Endometrium (tissue), 2 donors: ENCODE data around the gene CNTNAP5.

Source experiments
- FAIRE-seq: peaks from 2 replicates; lab custom pipeline; 2012; peaks lifted over from hg19 to GRCh38; lab: Jason Lieb, UNC
- donor health status: control.
- donor health status: control.

Gene CNTNAP5

GRCh38 chr2:124159166-124159565 is 134.1 kb downstream of the CNTNAP5 start:
- no peak for FAIRE-seq

- no peak for FAIRE-seq
These were observed 136.5 kb downstream of the CNTNAP5 start for GRCh38 chr2:124161542-124161941.

DNA sequence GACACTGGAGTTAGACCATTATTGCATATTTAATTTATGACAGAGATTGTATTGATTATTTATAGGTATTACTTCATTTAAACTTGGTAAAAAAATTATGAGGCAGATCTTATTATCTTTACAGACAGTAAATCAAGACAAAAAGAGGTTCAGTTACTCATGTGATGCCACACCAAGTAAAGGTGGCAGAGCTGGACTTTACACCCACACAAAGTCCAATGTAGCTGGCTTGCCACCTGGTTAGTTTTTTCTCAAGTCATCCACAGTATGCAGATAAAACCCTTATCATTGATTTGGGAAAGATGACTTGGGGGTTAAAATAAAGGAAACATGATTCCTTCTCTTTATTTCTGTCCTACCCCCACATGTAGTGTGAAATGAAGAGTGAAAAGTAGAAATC is 137.2 kb downstream of the CNTNAP5 start:
- no peak for FAIRE-seq

DNA sequence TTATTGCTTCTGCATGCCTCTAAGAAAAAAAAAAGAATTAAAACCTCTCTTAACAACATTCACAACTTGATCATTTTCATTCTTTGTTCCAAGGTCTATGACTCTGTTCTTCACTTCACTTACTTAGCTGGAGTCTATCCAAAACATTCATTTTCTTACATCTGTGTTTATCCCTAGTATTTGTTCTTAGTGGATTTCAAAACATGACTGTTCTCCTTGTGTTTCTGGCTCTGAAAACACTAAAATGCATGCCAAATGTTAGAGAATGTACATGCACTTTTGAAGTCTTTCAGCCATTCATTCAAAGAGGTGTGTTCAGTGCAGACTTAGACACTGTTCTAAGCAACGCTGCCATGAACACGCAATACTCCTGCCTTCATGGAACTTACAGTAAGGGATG is 138.8 kb downstream of the CNTNAP5 start:
- peak; percentile 98 for FAIRE-seq

DNA sequence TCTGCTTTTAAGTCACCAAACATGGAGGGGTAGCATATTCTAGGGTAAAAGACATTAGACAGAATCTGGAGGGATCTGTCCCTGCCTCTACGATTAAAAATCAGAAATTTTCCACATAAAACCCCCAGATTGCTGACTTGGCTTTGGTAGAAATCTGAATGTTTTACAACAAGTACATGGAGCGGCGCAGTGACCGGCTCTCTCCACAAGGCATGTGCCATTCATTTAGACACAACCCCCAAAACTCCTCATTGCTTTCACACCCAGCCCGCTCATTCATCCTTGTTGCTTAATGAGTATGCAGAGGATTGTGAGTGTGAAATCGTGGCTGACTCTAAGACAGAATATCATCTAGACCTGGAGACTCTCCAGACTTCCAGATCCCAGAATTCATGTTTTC is 140.6 kb downstream of the CNTNAP5 start:
- FAIRE-seq = no peak

GRCh38 chr2:124171472-124172063 is 146.5 kb downstream of the CNTNAP5 start:
- FAIRE-seq = no peak

DNA sequence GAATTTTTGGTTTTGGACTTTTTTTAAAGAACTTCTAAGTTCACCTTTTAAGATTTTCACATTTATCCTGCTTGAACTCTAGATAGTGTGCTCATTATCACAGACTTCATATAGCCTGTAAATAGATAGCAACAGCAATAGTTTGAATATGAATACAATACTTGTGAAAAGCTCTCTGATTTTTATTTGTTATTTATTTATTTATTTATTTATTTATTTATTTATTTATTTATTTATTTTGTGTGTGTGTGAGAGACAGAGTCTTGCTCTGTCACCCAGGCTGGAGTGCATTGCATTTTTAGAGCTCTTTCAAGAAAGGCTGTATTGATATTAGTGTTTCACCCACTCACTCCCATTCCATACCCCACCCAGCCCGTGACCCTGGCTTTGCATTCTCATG is 153.6 kb downstream of the CNTNAP5 start:
- no peak for FAIRE-seq

DNA sequence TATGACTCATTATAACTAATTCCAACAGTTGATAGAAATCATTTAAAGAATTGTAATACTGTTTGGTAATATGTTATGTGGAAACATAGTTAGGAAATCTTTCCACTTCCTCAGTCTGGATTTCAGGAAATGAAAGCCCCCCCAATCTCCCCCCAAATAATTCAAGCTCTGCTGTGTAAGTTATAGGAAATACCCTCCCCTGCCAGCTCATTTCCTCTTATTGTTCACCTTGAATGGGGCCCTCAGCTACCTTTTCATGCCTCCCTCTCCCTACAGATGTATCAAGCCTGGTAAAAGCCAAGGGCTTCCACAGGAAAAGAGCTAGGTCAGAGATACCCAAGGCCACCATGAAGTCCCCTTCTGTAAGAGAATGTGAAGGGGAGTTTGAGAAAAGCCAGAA is 155.5 kb downstream of the CNTNAP5 start:
- FAIRE-seq = no peak

- no peak for FAIRE-seq
These were observed 161.7 kb downstream of the CNTNAP5 start for GRCh38 chr2:124186801-124187200.

GRCh38 chr2:124187948-124188347 is 162.9 kb downstream of the CNTNAP5 start:
- no peak for FAIRE-seq

GRCh38 chr2:124193706-124194105 is 168.6 kb downstream of the CNTNAP5 start:
- FAIRE-seq = no peak

DNA sequence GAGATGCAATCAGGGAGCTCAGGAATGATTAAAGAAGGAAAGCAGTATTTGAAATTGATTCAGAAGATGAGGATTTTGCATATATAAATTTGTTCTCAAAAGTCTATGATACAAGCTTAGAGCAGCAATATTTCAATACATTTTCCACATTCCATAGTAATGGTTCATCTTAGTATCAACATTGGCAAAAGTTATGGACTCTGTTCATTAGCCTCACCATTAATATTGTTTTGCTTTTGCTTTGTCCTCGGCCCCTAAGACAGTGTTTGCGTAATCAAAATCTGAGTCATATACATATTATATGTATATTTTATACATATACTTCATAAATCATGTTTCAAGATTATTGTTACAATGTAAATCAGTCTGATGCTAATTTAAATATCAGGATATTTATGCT is 176.6 kb downstream of the CNTNAP5 start:
- FAIRE-seq = no peak

DNA sequence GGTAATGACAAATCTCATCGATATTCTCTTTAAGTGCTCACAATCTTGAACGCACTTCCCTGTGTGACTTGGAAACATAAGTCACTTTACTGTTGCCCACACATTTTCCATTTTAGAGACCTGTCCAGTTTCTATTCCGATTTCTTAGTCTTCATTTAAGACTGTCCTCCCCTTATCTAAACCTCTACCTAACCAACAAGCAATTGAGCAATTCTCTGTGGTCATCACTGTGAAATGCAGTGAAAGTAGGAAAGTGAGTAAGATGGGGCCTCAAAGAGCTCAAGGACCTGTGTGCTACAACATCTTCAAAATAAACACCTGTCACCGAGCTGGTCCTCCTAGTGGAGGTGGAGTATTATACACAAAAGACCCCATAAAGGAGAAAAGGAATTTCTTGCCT is 184.4 kb downstream of the CNTNAP5 start:
- no peak for FAIRE-seq

- no peak for FAIRE-seq
These were observed 186.4 kb downstream of the CNTNAP5 start for GRCh38 chr2:124211461-124211860.

GRCh38 chr2:124213977-124214587 is 189.0 kb downstream of the CNTNAP5 start:
- FAIRE-seq = no peak

DNA sequence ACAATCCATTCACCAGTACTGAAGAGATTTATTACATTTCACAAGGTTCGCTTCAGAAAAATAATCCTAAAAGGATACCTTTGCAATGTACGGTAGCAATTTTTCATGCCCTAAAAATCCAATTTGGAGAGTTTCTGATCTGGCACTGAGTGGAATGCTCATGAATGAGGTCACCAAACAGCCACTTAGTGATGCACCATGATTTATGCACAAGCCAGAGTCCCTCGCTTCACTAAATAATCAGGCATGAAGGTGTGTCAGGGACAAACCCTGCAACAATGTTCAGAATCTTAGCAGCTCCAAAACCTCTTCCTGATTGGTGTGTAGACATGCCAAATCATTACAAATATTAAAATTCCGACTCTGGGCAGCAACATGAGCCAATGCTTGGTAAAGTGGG is 221.1 kb downstream of the CNTNAP5 start:
- FAIRE-seq = no peak

GRCh38 chr2:124248386-124248785 is 223.3 kb downstream of the CNTNAP5 start:
- FAIRE-seq = no peak

GRCh38 chr2:124250433-124250832 is 225.3 kb downstream of the CNTNAP5 start:
- FAIRE-seq = no peak

GRCh38 chr2:124254621-124255020 is 229.5 kb downstream of the CNTNAP5 start:
- no peak for FAIRE-seq

- no peak for FAIRE-seq
These were observed 232.0 kb downstream of the CNTNAP5 start for GRCh38 chr2:124257120-124257519.

GRCh38 chr2:124258140-124258880 is 233.2 kb downstream of the CNTNAP5 start:
- FAIRE-seq = no peak

DNA sequence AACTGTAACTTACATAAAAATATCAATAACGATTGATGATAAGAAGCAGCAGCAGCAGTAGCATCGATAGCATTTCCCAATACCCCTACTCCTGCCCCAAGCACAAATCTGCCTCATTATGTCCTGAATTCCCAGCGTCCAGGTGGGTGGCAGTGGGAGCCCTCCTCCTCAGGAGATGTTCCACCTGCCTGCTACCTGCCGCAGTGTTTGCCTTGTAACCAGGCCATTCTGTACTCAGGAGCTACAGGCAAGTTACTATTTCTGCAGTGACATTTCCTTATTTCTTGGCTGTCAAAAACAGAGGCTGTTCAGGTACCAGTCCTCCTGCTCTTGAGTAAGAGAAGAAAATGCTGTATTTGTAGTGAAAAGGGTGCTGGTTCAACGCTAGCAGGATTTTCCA is 236.4 kb downstream of the CNTNAP5 start:
- FAIRE-seq = no peak

GRCh38 chr2:124264551-124265091 is 239.5 kb downstream of the CNTNAP5 start:
- FAIRE-seq = no peak
